A549 (cell line): Measurements from ENCODE around the gene MYO3A. TPM values are rescaled to one million over a fixed set of nuclear protein-coding genes. Genes with fewer than 3 reads are reported as not detected.
"Not testable (repeated sequence)": the region's sequence is repeated elsewhere in the genome, so short reads cannot be mapped to it uniquely, and the experiment has no call there.

Experiments used
- ATAC-seq, 2 experiments: fragments of 200-7000 bp in 1 of 2; fragments of >200 bp in 1 of 2; cut with Nextera tagmentation in 1 of 2; cut with Tn5 transposase in 1 of 2; 3 replicates each; pipeline versions ENCODE4 v1.8.0 to v1.9.1; 2018 to 2020; ENCODE audit warnings: mild to moderate bottlenecking in 1 of 2, moderate library complexity in 1 of 2
- CTCF ChIA-PET: fragments of 300-600 bp; sonication (Branson Sonifier 250); formaldehyde crosslinking; extraction: SDS; loops from one replicate; lab custom pipeline; 2021; ENCODE audit warnings: antibody characterized with exemption, inconsistent platforms; lab: Yijun Ruan, JAX
- POLR2A ChIA-PET: fragments of 350-600 bp; formaldehyde crosslinking; extraction: SDS; loops from one replicate; lab custom pipeline; 2021; ENCODE audit warnings: antibody characterized with exemption, inconsistent platforms; lab: Yijun Ruan, JAX
- DNase-seq, 2 experiments: peaks; one replicate each; pipeline versions ENCODE4 v3.0.0 to v3.0.0-alpha.2; 2011 to 2016; ENCODE audit warnings: low read depth in 1 of 2, low spot score in 1 of 2
- FAIRE-seq: peaks from 2 replicates; lab custom pipeline; 2011; peaks lifted over from hg19 to GRCh38; lab: Jason Lieb, UNC
- H3K27ac ChIP-seq, 2 experiments: fragments of >200 bp; sonication (Bioruptor Twin); formaldehyde crosslinking; 3 replicates each; pipeline ENCODE4 v1.5.1; 2016 to 2017
- H3K4me1 ChIP-seq: fragments of >200 bp; sonication (Bioruptor Twin); formaldehyde crosslinking; 3 replicates; pipeline ENCODE4 v1.6.1; 2016
- H3K4me2 ChIP-seq: fragments of >200 bp; sonication (Bioruptor Twin); formaldehyde crosslinking; 3 replicates; pipeline ENCODE4 v1.6.1; 2016
- H3K4me3 ChIP-seq: fragments of >200 bp; sonication (Bioruptor Twin); formaldehyde crosslinking; 3 replicates; pipeline ENCODE4 v1.5.1; 2016
- H3K9me3 ChIP-seq: fragments of >200 bp; sonication (Bioruptor Twin); formaldehyde crosslinking; 3 replicates; pipeline ENCODE4 v1.6.1; 2016
- CBX2 ChIP-seq: fragments of 200-600 bp; sonication (generic); IDR thresholded peaks from 2 replicates; pipeline ENCODE4 v1.6.1; 2016; ENCODE audit warnings: low read depth, mild to moderate bottlenecking, borderline replicate concordance
- CEBPB ChIP-seq, 2 experiments: fragments of >200 bp in 1 of 2; sonication (Bioruptor Twin) in 1 of 2; formaldehyde crosslinking in 1 of 2; IDR thresholded peaks; 2 replicates each; pipeline ENCODE4 v1.6.1; 2012 to 2016
- CHD2 ChIP-seq: fragments of 150-350 bp; IDR thresholded peaks from 2 replicates; pipeline ENCODE4 v1.6.1; 2014; ENCODE audit warnings: low read length; ENCODE audit not compliant: partially characterized antibody
- EHF ChIP-seq: fragments of 250-450 bp; sonication (Bioruptor Pico); IDR thresholded peaks from 2 replicates; pipeline ENCODE4 v1.5.0; 2020; ENCODE audit warnings: mild to moderate bottlenecking
- EHMT2 ChIP-seq: fragments of 200-600 bp; sonication (generic); IDR thresholded peaks from 2 replicates; pipeline ENCODE4 v1.6.1; 2016; ENCODE audit warnings: antibody characterized with exemption, low read depth, mild to moderate bottlenecking, moderate library complexity
- ESRRA ChIP-seq: fragments of 150-350 bp; IDR thresholded peaks from 2 replicates; pipeline ENCODE4 v1.6.1; 2014; ENCODE audit warnings: mild to moderate bottlenecking, low read length, borderline replicate concordance
- FOSB ChIP-seq: fragments of 250-450 bp; sonication (Bioruptor Pico); IDR thresholded peaks from 2 replicates; pipeline ENCODE4 v1.5.0; 2020; ENCODE audit warnings: mild to moderate bottlenecking, moderate library complexity
- FOSL2 ChIP-seq, 2 experiments: fragments of 450-650 bp in 1 of 2; fragments of >200 bp in 1 of 2; sonication (Bioruptor Twin) in 1 of 2; formaldehyde crosslinking; IDR thresholded peaks; 2 replicates each; pipeline versions ENCODE4 v1.5.0 to v1.6.1; 2016 to 2020; ENCODE audit warnings: mild to moderate bottlenecking in 1 of 2, moderate library complexity in 1 of 2
- HOXB13 ChIP-seq: fragments of 250-450 bp; sonication (Bioruptor Pico); IDR thresholded peaks from 2 replicates; pipeline ENCODE4 v1.5.0; 2020; ENCODE audit warnings: low read depth, mild to moderate bottlenecking, moderate library complexity
- MAFK ChIP-seq: fragments of 450-650 bp; IDR thresholded peaks from 2 replicates; pipeline ENCODE4 v1.6.1; 2014; ENCODE audit not compliant: partially characterized antibody
- MAZ ChIP-seq: fragments of 150-350 bp; IDR thresholded peaks from 2 replicates; pipeline ENCODE4 v1.6.1; 2014; ENCODE audit warnings: antibody characterized with exemption, low read depth, low read length, borderline replicate concordance
- NFE2L2 ChIP-seq: fragments of 150-350 bp; conservative IDR thresholded peaks from 2 replicates; pipeline ENCODE4 v1.6.1; 2014; ENCODE audit warnings: low read length
- PHF8 ChIP-seq: fragments of 200-600 bp; sonication (generic); IDR thresholded peaks from 2 replicates; pipeline ENCODE4 v1.6.1; 2016; ENCODE audit warnings: low read depth, mild to moderate bottlenecking, antibody characterized with exemption, moderate library complexity, borderline replicate concordance
- POLR2AphosphoS2 ChIP-seq: conservative IDR thresholded peaks from 2 replicates; pipeline ENCODE4 v1.6.1; 2012; ENCODE audit warnings: low read length, improper control_type of control experiment, inconsistent platforms
- RAD21 ChIP-seq, 2 experiments: fragments of >200 bp in 1 of 2; sonication (Bioruptor Twin) in 1 of 2; formaldehyde crosslinking in 1 of 2; IDR thresholded peaks in 1 of 2; conservative IDR thresholded peaks in 1 of 2; 2 replicates in 1 of 2; 3 replicates in 1 of 2; pipeline ENCODE4 v1.6.1; 2012 to 2018; ENCODE audit warnings: inconsistent platforms in 1 of 2
- RCOR1 ChIP-seq: fragments of 150-350 bp; IDR thresholded peaks from 2 replicates; pipeline ENCODE4 v1.6.1; 2014; ENCODE audit warnings: antibody characterized with exemption, low read length, low read depth
- RFX5 ChIP-seq: fragments of 450-650 bp; IDR thresholded peaks from 2 replicates; pipeline ENCODE4 v1.7.1; 2014; ENCODE audit warnings: antibody characterized with exemption, mild to moderate bottlenecking, moderate library complexity
- TFCP2L1 ChIP-seq: fragments of 250-450 bp; sonication (Bioruptor Pico); IDR thresholded peaks from 2 replicates; pipeline ENCODE4 v1.5.0; 2021; ENCODE audit warnings: mild to moderate bottlenecking
- WGBS: methylation state at CpG from one replicate; pipeline ENCODE4 v1.1.6; 2017; ENCODE audit errors: missing lambda C conversion rate; 5-methylcytosine and 5-hydroxymethylcytosine counted together
- polyA plus RNA-seq, 4 experiments: library from polyadenylated mRNA; depleted of rRNA in 3 of 4; stranded (reverse); fragments of >200 nt; fragmentation: RNase III in 1 of 4; extraction: RNeasy Plus Mini Kit Qiagen cat#74134 plus additional on column Dnase treatment in 1 of 4; gene quantifications; 2 replicates in 3 of 4; 3 replicates in 1 of 4; pipeline ENCODE4 v1.2.3, GENCODE V29; 2011 to 2017
- TF ChIP-seq, protein P1 (sequence below): IDR thresholded peaks from 2 replicates; pipeline ENCODE4 v1.6.1; 2012; ENCODE audit warnings: low read depth, borderline replicate concordance
- TF ChIP-seq, protein P2 (sequence below): fragments of 150-350 bp; IDR thresholded peaks from 2 replicates; pipeline ENCODE4 v1.6.1; 2014; ENCODE audit warnings: low read depth, mild to moderate bottlenecking, low read length
- TF ChIP-seq, protein P3 (sequence below): fragments of >200 bp; sonication (Bioruptor Twin); formaldehyde crosslinking; IDR thresholded peaks from 2 replicates; pipeline ENCODE4 v1.6.1; 2016
- TF ChIP-seq, protein P4 (sequence below): IDR thresholded peaks from 2 replicates; pipeline ENCODE4 v1.6.1; 2012

MYO3A gene
- polyA plus RNA-seq, 2 of the 4 experiments (the other 2 are of a cell fraction) = not detected

DNA sequence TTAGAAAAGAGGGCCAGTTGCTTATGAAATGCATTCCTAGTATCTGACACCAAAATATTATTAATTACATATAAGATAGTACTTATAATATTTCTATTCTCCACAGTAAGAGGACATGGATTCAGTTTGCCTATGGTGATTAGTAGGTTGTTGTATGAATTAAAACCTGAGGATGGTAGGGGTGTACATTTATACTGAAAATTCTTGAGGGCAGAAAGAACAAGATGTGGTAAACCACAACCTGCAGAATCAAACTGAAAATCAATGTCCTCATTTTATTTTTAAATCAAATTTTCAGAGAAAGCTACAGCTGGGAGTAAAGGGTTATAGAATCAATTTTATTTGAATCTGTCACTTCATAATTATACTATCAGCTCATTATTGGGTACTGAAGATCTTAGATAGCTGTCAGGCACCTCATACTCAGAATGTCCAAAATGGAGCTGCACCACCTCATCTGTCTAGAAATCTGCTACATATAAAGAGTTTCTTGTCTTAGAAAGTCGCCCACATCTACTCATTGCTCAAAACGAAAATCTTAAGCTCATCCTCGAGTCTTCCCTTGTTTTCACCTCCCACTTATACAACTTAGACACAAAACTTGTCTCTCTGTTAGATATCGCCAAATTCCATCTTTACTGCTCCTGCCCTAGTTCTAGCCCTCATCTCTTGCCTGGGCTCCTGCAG is 65.4 kb downstream of the MYO3A start:
- Histone ChIP-seq H3K9me3 (no peaks in the 10 kb centered on the region), H3K27ac (no peak overlapping the region), H3K4me3 (no peak overlapping the region), H3K4me1 (no peaks in the 10 kb centered on the region), H3K4me2 (no peak overlapping the region)
- no peak for DNase-seq
- TF ChIP-seq, protein P1, sequence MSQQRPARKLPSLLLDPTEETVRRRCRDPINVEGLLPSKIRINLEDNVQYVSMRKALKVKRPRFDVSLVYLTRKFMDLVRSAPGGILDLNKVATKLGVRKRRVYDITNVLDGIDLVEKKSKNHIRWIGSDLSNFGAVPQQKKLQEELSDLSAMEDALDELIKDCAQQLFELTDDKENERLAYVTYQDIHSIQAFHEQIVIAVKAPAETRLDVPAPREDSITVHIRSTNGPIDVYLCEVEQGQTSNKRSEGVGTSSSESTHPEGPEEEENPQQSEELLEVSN = no peak
- TF ChIP-seq EHMT2 = no peak
- no peak for TF ChIP-seq MAZ
- TF ChIP-seq, protein P2, sequence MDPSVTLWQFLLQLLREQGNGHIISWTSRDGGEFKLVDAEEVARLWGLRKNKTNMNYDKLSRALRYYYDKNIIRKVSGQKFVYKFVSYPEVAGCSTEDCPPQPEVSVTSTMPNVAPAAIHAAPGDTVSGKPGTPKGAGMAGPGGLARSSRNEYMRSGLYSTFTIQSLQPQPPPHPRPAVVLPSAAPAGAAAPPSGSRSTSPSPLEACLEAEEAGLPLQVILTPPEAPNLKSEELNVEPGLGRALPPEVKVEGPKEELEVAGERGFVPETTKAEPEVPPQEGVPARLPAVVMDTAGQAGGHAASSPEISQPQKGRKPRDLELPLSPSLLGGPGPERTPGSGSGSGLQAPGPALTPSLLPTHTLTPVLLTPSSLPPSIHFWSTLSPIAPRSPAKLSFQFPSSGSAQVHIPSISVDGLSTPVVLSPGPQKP = no peak
- no peak for TF ChIP-seq FOSB (CRISPR knock-in tag)
- no peak for TF ChIP-seq POLR2AphosphoS2
- TF ChIP-seq MAFK = no peak
- TF ChIP-seq, protein P3, sequence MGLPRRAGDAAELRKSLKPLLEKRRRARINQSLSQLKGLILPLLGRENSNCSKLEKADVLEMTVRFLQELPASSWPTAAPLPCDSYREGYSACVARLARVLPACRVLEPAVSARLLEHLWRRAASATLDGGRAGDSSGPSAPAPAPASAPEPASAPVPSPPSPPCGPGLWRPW = no peak
- no peak for TF ChIP-seq RFX5
- TF ChIP-seq, protein P4, sequence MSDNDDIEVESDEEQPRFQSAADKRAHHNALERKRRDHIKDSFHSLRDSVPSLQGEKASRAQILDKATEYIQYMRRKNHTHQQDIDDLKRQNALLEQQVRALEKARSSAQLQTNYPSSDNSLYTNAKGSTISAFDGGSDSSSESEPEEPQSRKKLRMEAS = no peak
- TF ChIP-seq CBX2 = no peak
- no peak for TF ChIP-seq CHD2
- no peak for TF ChIP-seq CEBPB (IDR thresholded peaks at IDR 0.05)
- TF ChIP-seq PHF8 = no peak
- no peak for ATAC-seq
- POLR2A ChIA-PET = no interaction called here
- no peak for FAIRE-seq
- 2% methylated on average over 4 of the region's 4 CpGs for WGBS
- CTCF ChIA-PET = interaction anchor here (0.6 kb wide), 1 partner anchor 1371 kb away, joined by 3 read pairs; no protein-coding TSS in a partner anchor

DNA sequence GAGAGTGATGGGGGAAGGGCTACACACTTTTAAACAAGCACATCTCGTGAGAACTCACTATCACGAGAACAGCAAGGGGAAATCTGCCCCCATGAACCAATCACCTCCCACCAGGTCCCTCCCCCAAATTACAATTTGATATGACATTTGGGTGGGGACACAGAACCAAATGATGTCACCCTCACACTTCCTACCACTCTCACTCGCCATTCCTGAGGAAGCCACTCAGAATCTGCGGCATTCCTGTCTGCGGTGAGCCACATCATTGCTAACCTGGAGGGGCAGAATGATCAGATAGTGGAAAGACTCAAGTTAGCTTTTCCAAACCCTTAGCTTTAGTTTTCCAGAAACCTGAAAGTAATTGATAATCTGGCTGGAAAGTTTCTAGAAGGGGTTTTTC is 66.9 kb downstream of the MYO3A start:
- DNase-seq (no peak), ATAC-seq (no peak), FAIRE-seq (no peak)
- ChIA-PET CTCF (interaction anchor here (0.6 kb wide), 1 partner anchor 178 kb away, joined by 3 read pairs; no protein-coding TSS in a partner anchor), POLR2A (no interaction called here)
- no peak for TF ChIP-seq TFCP2L1 (CRISPR knock-in tag)
- no peak overlapping the region for H3K4me3 ChIP-seq
- WGBS = 33% methylated on average over 5 of the region's 5 CpGs
- H3K4me2 ChIP-seq = no peak overlapping the region
- no peaks in the 10 kb centered on the region for H3K4me1 ChIP-seq
- H3K27ac ChIP-seq = no peak overlapping the region
- H3K9me3 ChIP-seq = no peaks in the 10 kb centered on the region

DNA sequence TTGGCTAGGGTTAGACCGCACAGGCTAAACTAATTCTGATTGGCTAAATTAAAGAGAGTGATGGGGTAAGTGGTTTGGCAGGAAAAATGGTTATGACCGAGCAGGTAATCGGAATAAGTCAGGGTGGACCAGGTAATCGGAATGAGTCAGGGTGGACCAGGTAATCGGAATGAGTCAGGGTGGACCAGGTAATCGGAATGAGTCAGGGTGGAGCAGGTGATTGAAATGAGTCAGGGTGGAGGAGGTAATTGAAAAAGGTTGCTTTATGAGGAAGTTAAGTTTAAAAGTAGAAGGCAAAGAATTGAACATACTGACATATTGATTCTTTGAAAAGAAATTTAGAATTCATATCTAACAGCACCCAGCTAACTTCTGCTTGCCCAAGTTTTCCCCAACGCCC is 68.4 kb downstream of the MYO3A start:
- H3K4me3 ChIP-seq, H3K9me3 ChIP-seq, H3K4me2 ChIP-seq, CTCF ChIA-PET, H3K4me1 ChIP-seq, ATAC-seq, POLR2A ChIA-PET, DNase-seq, FAIRE-seq, H3K27ac ChIP-seq: not testable (repeated sequence)
- WGBS = 12% methylated on average over 7 of the region's 7 CpGs

DNA sequence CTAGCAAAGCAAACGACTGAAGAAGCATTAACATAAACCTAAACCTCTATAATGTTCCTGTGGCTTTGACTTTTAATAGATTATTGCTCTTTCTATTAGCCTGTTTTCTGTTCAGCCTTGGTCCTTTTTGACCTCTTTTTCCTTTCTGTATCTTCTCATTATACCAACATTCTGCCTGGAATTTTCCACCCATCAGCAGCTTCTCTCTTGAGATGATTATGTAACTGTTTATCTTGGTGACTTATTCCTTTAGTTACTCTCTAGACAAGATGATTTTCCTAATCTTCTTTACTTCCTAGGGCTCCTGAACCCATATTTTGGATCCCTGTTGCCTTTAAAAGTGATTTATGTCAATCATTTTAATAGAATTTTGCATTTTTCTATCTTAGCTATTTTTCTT is 81.1 kb downstream of the MYO3A start:
- H3K27ac ChIP-seq = no peak overlapping the region
- ATAC-seq (no peak), DNase-seq (no peak), FAIRE-seq (no peak)
- TF ChIP-seq MAZ (no peak), RFX5 (no peak), RCOR1 (no peak), ESRRA (no peak), EHF (CRISPR knock-in tag) (no peak), HOXB13 (CRISPR knock-in tag) (no peak), CHD2 (no peak), RAD21 (conservative IDR thresholded peaks at IDR 0.05 in 1 of 2, IDR thresholded peaks at IDR 0.05 in 1 of 2) (no peak), FOSL2 (IDR thresholded peaks at IDR 0.05) (no peak), FOSL2 (CRISPR knock-in tag; IDR thresholded peaks at IDR 0.05) (no peak), NFE2L2 (no peak)
- TF ChIP-seq, protein P4 = no peak
- WGBS = 0% methylated on average over 1 of the region's 1 CpG
- POLR2A ChIA-PET = no interaction called here
- CTCF ChIA-PET = no interaction called here
- H3K4me1 ChIP-seq = no peaks in the 10 kb centered on the region
- H3K9me3 ChIP-seq = no peaks in the 10 kb centered on the region
- no peak overlapping the region for H3K4me3 ChIP-seq
- H3K4me2 ChIP-seq = no peak overlapping the region
